H1 (cell line): ENCODE measurements around the gene SCARF1. TPM values are rescaled to one million over a fixed set of nuclear protein-coding genes. Genes with fewer than 3 reads are reported as not detected.
A peak's percentile ranks its signal among the peaks of the same experiment; 100 is the strongest.

Experiments used
- CTCF ChIA-PET: fragments of 300-600 bp; sonication (Branson Sonifier 250); formaldehyde crosslinking; loops from one replicate; lab custom pipeline; 2021; ENCODE audit not compliant: partially characterized antibody; lab: Charles Lee
- POLR2A ChIA-PET: fragments of 300-600 bp; sonication (Branson Sonifier 250); formaldehyde crosslinking; loops from one replicate; lab custom pipeline; 2021; ENCODE audit warnings: inconsistent platforms; ENCODE audit not compliant: partially characterized antibody; lab: Charles Lee
- DNase-seq, 2 experiments: peaks; one replicate each; pipeline versions ENCODE4 v3.0.0 to v3.0.0-alpha.2; 2010 to 2022; ENCODE audit warnings: low spot score in 2 of 2, low read depth in 1 of 2, mixed read lengths in 1 of 2
- FAIRE-seq: peaks from 2 replicates; lab custom pipeline; 2011; peaks lifted over from hg19 to GRCh38; lab: Jason Lieb, UNC
- H2AFZ ChIP-seq: 2 replicates; pipeline ENCODE4 v1.8.1; 2012; ENCODE audit warnings: low read length, inconsistent platforms
- H2AK5ac ChIP-seq: 2 replicates; pipeline ENCODE4 v1.6.1; 2013; ENCODE audit warnings: low read depth, low read length
- H2BK120ac ChIP-seq: replicated peaks from 2 replicates; pipeline ENCODE3; 2013; ENCODE audit warnings: low read depth, low read length, inconsistent platforms
- H2BK12ac ChIP-seq: 2 replicates; pipeline ENCODE4 v1.6.1; 2013; ENCODE audit warnings: low read depth, low read length
- H2BK15ac ChIP-seq: 2 replicates; pipeline ENCODE4 v1.6.1; 2013; ENCODE audit warnings: low read length
- H2BK20ac ChIP-seq: 2 replicates; pipeline ENCODE4 v1.6.1; 2013; ENCODE audit warnings: low read length
- H2BK5ac ChIP-seq: 2 replicates; pipeline ENCODE4 v1.6.1; 2013; ENCODE audit warnings: low read depth, low read length
- H3K14ac ChIP-seq: 2 replicates; pipeline ENCODE4 v1.6.1; 2013; ENCODE audit warnings: inconsistent platforms; ENCODE audit not compliant: insufficient read length
- H3K18ac ChIP-seq: 2 replicates; pipeline ENCODE4 v1.6.1; 2013; ENCODE audit warnings: low read length; ENCODE audit errors: extremely low read depth
- H3K23ac ChIP-seq: 2 replicates; pipeline ENCODE4 v1.6.1; 2013; ENCODE audit warnings: inconsistent platforms; ENCODE audit not compliant: insufficient read length
- H3K23me2 ChIP-seq: 2 replicates; pipeline ENCODE4 v1.6.1; 2013; ENCODE audit warnings: low read depth, low read length
- H3K27ac ChIP-seq: 2 replicates; pipeline ENCODE4 v1.6.1; 2011; ENCODE audit warnings: low read depth, low read length, inconsistent platforms
- H3K27me3 ChIP-seq, 4 experiments: replicated peaks in 1 of 4; 1 replicate in 1 of 4; 2 replicates in 3 of 4; pipeline versions ENCODE4 v1.6.1 to v1.8.1; 2011 to 2013; ENCODE audit warnings: low read length in 3 of 4, mild to moderate bottlenecking in 3 of 4, inconsistent platforms in 2 of 4, mixed read lengths in 2 of 4, moderate library complexity in 1 of 4; ENCODE audit not compliant: control insufficient read depth in 3 of 4, insufficient read depth in 3 of 4; ENCODE audit errors: extremely low read depth in 1 of 4
- H3K36me3 ChIP-seq, 4 experiments: 2 replicates each; pipeline versions ENCODE4 v1.6.1 to v1.8.1; 2011 to 2013; ENCODE audit warnings: mild to moderate bottlenecking in 4 of 4, low read length in 3 of 4, moderate library complexity in 2 of 4, control low read depth in 1 of 4, inconsistent platforms in 1 of 4; ENCODE audit not compliant: insufficient read depth in 4 of 4, control insufficient read depth in 2 of 4
- H3K4ac ChIP-seq: replicated peaks from 2 replicates; pipeline ENCODE3; 2013; ENCODE audit warnings: low read length, low read depth, mixed read lengths, inconsistent platforms; ENCODE audit not compliant: insufficient read length
- H3K4me1 ChIP-seq, 4 experiments: replicated peaks in 1 of 4; 1 replicate in 1 of 4; 2 replicates in 3 of 4; pipeline versions ENCODE4 v1.6.1 to v1.8.1; 2011 to 2013; ENCODE audit warnings: low read length in 3 of 4, inconsistent platforms in 2 of 4, mixed read lengths in 1 of 4; ENCODE audit not compliant: insufficient read depth in 4 of 4, control insufficient read depth in 3 of 4
- H3K4me2 ChIP-seq, 2 experiments: 2 replicates each; pipeline versions ENCODE4 v1.6.1 to v1.8.1; 2011 to 2013; ENCODE audit warnings: low read depth in 2 of 2, low read length in 2 of 2, control low read depth in 1 of 2, inconsistent platforms in 1 of 2, mild to moderate bottlenecking in 1 of 2; ENCODE audit not compliant: insufficient read depth in 1 of 2
- H3K4me3 ChIP-seq, 4 experiments: fragments of 200-600, 300-600 bp in 1 of 4; sonication (generic), shearing (Covaris generic), sonication (Bioruptor Twin) in 1 of 4; 2 replicates each; pipeline versions ENCODE4 v1.5.1 to v1.8.1; 2011 to 2016; ENCODE audit warnings: low read length in 4 of 4, low read depth in 3 of 4, control low read depth in 2 of 4, inconsistent platforms in 2 of 4, mild to moderate bottlenecking in 2 of 4, mixed read lengths in 1 of 4, moderate library complexity in 1 of 4; ENCODE audit not compliant: insufficient read depth in 2 of 4; ENCODE audit errors: extremely low read depth in 1 of 4
- H3K56ac ChIP-seq: replicated peaks from 2 replicates; pipeline ENCODE3; 2013; ENCODE audit warnings: low read depth, mild to moderate bottlenecking, mixed read lengths, low read length, inconsistent platforms; ENCODE audit not compliant: insufficient read length
- H3K79me1 ChIP-seq: 2 replicates; pipeline ENCODE4 v1.6.1; 2013; ENCODE audit warnings: low read depth, low read length, control low read depth
- H3K79me2 ChIP-seq, 2 experiments: 2 replicates each; pipeline versions ENCODE4 v1.6.1 to v1.8.1; 2012 to 2013; ENCODE audit warnings: low read length in 2 of 2, mild to moderate bottlenecking in 2 of 2, inconsistent platforms in 1 of 2; ENCODE audit not compliant: insufficient read depth in 2 of 2, control insufficient read depth in 1 of 2
- H3K9ac ChIP-seq, 4 experiments: replicated peaks in 1 of 4; 1 replicate in 1 of 4; 2 replicates in 3 of 4; pipeline versions ENCODE4 v1.6.1 to v1.8.1; 2011 to 2013; ENCODE audit warnings: low read depth in 3 of 4, low read length in 3 of 4, control low read depth in 2 of 4, mild to moderate bottlenecking in 2 of 4, moderate library complexity in 2 of 4, inconsistent platforms in 1 of 4; ENCODE audit errors: extremely low read depth in 1 of 4
- H3K9me3 ChIP-seq, 2 experiments: 2 replicates each; pipeline versions ENCODE4 v1.6.1 to v1.8.1; 2012 to 2013; ENCODE audit warnings: mild to moderate bottlenecking in 2 of 2, moderate library complexity in 2 of 2, control low read depth in 1 of 2, inconsistent platforms in 1 of 2, low read depth in 1 of 2, low read length in 1 of 2, mixed read lengths in 1 of 2; ENCODE audit not compliant: insufficient read depth in 2 of 2
- H4K20me1 ChIP-seq, 2 experiments: replicated peaks in 1 of 2; 2 replicates each; pipeline versions ENCODE3 to v1.8.1; 2011 to 2013; ENCODE audit warnings: inconsistent platforms in 2 of 2, low read length in 2 of 2, mild to moderate bottlenecking in 1 of 2; ENCODE audit not compliant: insufficient read depth in 2 of 2, control insufficient read depth in 1 of 2
- H4K5ac ChIP-seq: 2 replicates; pipeline ENCODE4 v1.6.1; 2013; ENCODE audit warnings: low read length, low read depth, mixed read lengths, inconsistent platforms; ENCODE audit not compliant: insufficient read length
- H4K8ac ChIP-seq: 2 replicates; pipeline ENCODE4 v1.8.0; 2013; ENCODE audit warnings: mild to moderate bottlenecking, moderate library complexity, low read length, inconsistent platforms; ENCODE audit not compliant: insufficient read depth; ENCODE audit errors: extremely low read depth
- H4K91ac ChIP-seq: replicated peaks from 2 replicates; pipeline ENCODE3; 2013; ENCODE audit warnings: low read length, mixed read lengths, inconsistent platforms; ENCODE audit not compliant: insufficient read length
- BACH1 ChIP-seq: IDR thresholded peaks from 2 replicates; pipeline ENCODE4 v1.6.1; 2012; ENCODE audit warnings: low read length, improper control_type of control experiment
- BRCA1 ChIP-seq: IDR thresholded peaks from 2 replicates; pipeline ENCODE4 v1.6.1; 2012; ENCODE audit warnings: low read depth, low read length, improper control_type of control experiment
- CTBP2 ChIP-seq: IDR thresholded peaks from 2 replicates; pipeline ENCODE4 v1.7.0; 2011; ENCODE audit warnings: borderline replicate concordance, mild to moderate bottlenecking, moderate library complexity, mixed read lengths, low read length; ENCODE audit not compliant: insufficient read depth, insufficient read length
- KDM1A ChIP-seq: fragments of 200-600, 300-600 bp; sonication (generic); IDR thresholded peaks from 2 replicates; pipeline ENCODE4 v1.7.1; 2016; ENCODE audit warnings: mild to moderate bottlenecking, low read length, borderline replicate concordance
- KDM4A ChIP-seq: IDR thresholded peaks from one replicate; pipeline ENCODE4 v1.7.1; 2012; ENCODE audit warnings: low read depth, mild to moderate bottlenecking, moderate library complexity, low read length, inconsistent platforms; ENCODE audit not compliant: severe bottlenecking
- POLR2AphosphoS5 ChIP-seq: IDR thresholded peaks from 2 replicates; pipeline ENCODE4 v1.6.1; 2011; ENCODE audit warnings: low read depth, low read length
- RBBP5 ChIP-seq: IDR thresholded peaks from 2 replicates; pipeline ENCODE4 v1.7.1; 2012; ENCODE audit warnings: low read depth, mild to moderate bottlenecking, inconsistent platforms, low read length, moderate library complexity, borderline replicate concordance
- RXRA ChIP-seq: IDR thresholded peaks from 2 replicates; pipeline ENCODE4 v1.6.1; 2011; ENCODE audit warnings: low read depth, mild to moderate bottlenecking, low read length, moderate library complexity; ENCODE audit not compliant: insufficient read depth
- SIX5 ChIP-seq: IDR thresholded peaks from 2 replicates; pipeline ENCODE4 v1.6.1; 2011; ENCODE audit warnings: mild to moderate bottlenecking, low read depth, low read length
- SP2 ChIP-seq: IDR thresholded peaks from 2 replicates; pipeline ENCODE4 v1.6.1; 2012; ENCODE audit warnings: mild to moderate bottlenecking, low read length, inconsistent platforms
- SUZ12 ChIP-seq: fragments of 200-600 bp; sonication (generic); IDR thresholded peaks from 2 replicates; pipeline ENCODE4 v1.6.1; 2012; ENCODE audit warnings: mild to moderate bottlenecking, inconsistent platforms, low read length, moderate library complexity, mixed read lengths
- YY1 ChIP-seq: IDR thresholded peaks from 2 replicates; pipeline ENCODE4 v1.6.1; 2011; ENCODE audit warnings: low read depth, mild to moderate bottlenecking, low read length
- WGBS, 2 experiments: shearing (Covaris generic) in 1 of 2; methylation state at CpG; one replicate each; pipeline versions ENCODE4 v1.1.6 to v1.1.7; 2013 to 2015; ENCODE audit warnings: low lambda C conversion rate in 2 of 2, mixed read lengths in 2 of 2, inconsistent platforms in 1 of 2, low coverage in 1 of 2, missing lambda C conversion rate in 1 of 2; ENCODE audit not compliant: insufficient replicate concordance in 2 of 2, insufficient coverage in 1 of 2, insufficient read length in 1 of 2; ENCODE audit errors: extremely low coverage in 1 of 2, missing lambda C conversion rate in 1 of 2; 5-methylcytosine and 5-hydroxymethylcytosine counted together
- polyA plus RNA-seq, 7 experiments: library from polyadenylated mRNA; depleted of rRNA in 3 of 7; stranded (reverse) in 5 of 7; unstranded in 2 of 7; fragments of >200 nt in 5 of 7; fragments of 200-250 nt in 2 of 7; gene quantifications; 1 replicate in 5 of 7; 2 replicates in 1 of 7; 4 replicates in 1 of 7; pipeline versions ENCODE4 v1.2.1 to v1.2.3, GENCODE V29; 2011 to 2013; ENCODE audit warnings: missing spikeins in 2 of 7, mixed read lengths in 2 of 7
- total RNA-seq: library from RNA; stranded (reverse); fragmentation: NEBNext Ultra II Directional; extraction: Animal tissue kit (Norgen Biotek cat#: 25700); gene quantifications from 2 replicates; pipeline ENCODE4 v1.2.1, GENCODE V29; 2021
- TF ChIP-seq, protein P1 (sequence below): IDR thresholded peaks from 2 replicates; pipeline ENCODE4 v1.6.1; 2012; ENCODE audit warnings: inconsistent platforms

SCARF1 gene
- total and polyA plus RNA-seq, 2 of the 8 experiments (the other 6 are each of a cell fraction or from before 2014, with no cell fraction given): 1.1 to 1.6 TPM

DNA sequence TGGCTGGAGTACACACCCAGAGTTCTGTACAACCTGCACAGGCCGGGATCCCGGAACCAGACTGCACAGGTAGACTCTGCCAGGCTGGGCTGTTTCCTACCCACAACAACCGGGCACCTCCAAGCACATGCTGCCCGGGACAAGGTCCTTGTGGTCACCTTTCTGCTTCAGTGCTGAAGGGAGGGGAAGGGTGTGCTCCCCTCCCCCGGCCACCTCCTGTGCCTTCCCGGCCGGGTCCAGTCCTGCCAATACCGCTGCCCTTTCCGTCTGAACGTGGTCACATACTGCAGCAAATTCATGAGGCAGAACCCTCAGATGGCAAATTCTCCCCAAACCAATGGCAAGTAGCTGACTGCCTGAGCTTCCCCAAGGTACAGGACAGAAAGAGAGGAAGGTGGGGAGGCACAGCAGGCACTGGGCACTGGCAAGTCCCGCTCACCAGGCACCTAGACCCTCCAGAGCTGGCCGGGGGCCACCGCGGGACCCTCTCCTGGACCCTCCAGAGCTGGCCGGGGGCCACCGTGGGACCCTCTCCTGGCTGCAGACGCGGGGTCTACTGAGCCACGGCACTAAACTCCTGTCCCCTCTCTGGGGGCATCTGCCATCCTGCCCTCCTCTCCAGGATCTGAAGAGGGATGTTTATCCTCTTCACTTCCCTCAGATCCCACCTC is 39.7 kb downstream of the SCARF1 start:
- WGBS, 2 experiments: 92% methylated on average over 16 of the region's 19 CpGs; no CpG with 5 or more reads in 1 of the 2 experiments
- Histone ChIP-seq H3K79me2 (no peaks in the 10 kb centered on the region), H2BK120ac (no peak overlapping the region), H3K14ac (no peak overlapping the region), H3K18ac (no peak overlapping the region), H3K4me2 (no peak overlapping the region), H4K20me1 (no peaks in the 10 kb centered on the region), H3K9ac (no peak overlapping the region), H3K56ac (no peak overlapping the region), H3K4me1 (peaks cover 0 to 14% (median 11%) of the 10 kb centered on the region in 4 experiments; a peak in 6 of 7 replicates), H2BK20ac (no peak overlapping the region), H3K23me2 (no peaks in the 10 kb centered on the region), H3K9me3 (peaks cover 5 to 10% of the 10 kb centered on the region in 2 experiments; a peak in 2 of 4 replicates), H2BK5ac (0 out of 2 replicates have a peak overlapping the region, but pooled peaks have one; percentile 0), H3K23ac (no peak overlapping the region), H3K4ac (no peak overlapping the region), H2BK15ac (peak overlapping the region; percentile 65; the same call in 1 of the 2 replicates), H4K8ac (peak overlapping the region; percentile 79), H3K27ac (no peak overlapping the region), H2BK12ac (0 out of 2 replicates have a peak overlapping the region, but pooled peaks have one; percentile 43), H3K79me1 (no peaks in the 10 kb centered on the region), H3K36me3 (no peaks in the 10 kb centered on the region), H4K91ac (no peak overlapping the region), H2AK5ac (no peak overlapping the region), H2AFZ (no peak overlapping the region), H3K4me3 (no peak overlapping the region), H4K5ac (no peak overlapping the region), H3K27me3 (no peaks in the 10 kb centered on the region)
- DNase-seq (no peak), FAIRE-seq (no peak)
- ChIA-PET CTCF (interaction anchor here (0.8 to 3.5 kb wide), 7 partner anchors 10 to 96 kb away, joined by 3 to 10 read pairs (median 4); no protein-coding TSS in a partner anchor), POLR2A (interaction anchor here (0.8 to 2.0 kb wide), 5 partner anchors 10 to 32 kb away, joined by 3 to 6 read pairs (median 4); partner anchors contain the start of gene SLC43A2)
- TF ChIP-seq SIX5 (no peak), BACH1 (no peak), KDM4A (no peak), CTBP2 (no peak), SP2 (no peak), RXRA (no peak), BRCA1 (no peak), RBBP5 (no peak), KDM1A (no peak), SUZ12 (no peak), POLR2AphosphoS5 (no peak), YY1 (no peak)
- TF ChIP-seq, protein P1, sequence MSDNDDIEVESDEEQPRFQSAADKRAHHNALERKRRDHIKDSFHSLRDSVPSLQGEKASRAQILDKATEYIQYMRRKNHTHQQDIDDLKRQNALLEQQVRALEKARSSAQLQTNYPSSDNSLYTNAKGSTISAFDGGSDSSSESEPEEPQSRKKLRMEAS: no peak
